HL-60 (cell line): ENCODE data around the gene GRIK1.

ENCODE experiments used
- GABPA ChIP-seq: IDR thresholded peaks from 2 replicates; pipeline ENCODE4 v1.6.1; 2012; ENCODE audit warnings: low read depth
- POLR2AphosphoS5 ChIP-seq: IDR thresholded peaks from 2 replicates; pipeline ENCODE4 v1.6.1; 2012; ENCODE audit warnings: low read depth
- TF ChIP-seq, protein P1 (sequence below): IDR thresholded peaks from one replicate; pipeline ENCODE4 v1.5.1; 2011; ENCODE audit warnings: low read length, control low read depth, inconsistent platforms; ENCODE audit not compliant: insufficient read depth

DNA sequence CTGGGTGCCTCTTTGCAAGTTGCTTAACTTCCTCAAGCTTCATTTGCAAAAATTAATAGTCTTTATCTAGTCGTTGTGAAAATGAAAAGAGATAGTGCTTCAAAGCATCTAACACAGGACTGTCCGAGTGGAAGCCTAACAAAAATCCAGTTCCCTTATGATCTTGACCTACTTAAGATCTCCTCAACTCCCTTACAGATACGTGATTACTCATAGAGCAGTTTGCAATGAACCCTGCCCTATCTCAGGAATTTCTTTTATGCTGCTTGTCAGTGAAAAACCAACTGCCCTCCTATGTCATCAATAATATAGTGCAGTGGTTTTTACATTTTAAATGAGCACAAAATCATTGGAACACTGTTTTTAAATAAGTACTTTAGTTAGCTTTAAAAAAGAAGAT, 326.8 kb downstream of the GRIK1 start:
- TF ChIP-seq, protein P1, sequence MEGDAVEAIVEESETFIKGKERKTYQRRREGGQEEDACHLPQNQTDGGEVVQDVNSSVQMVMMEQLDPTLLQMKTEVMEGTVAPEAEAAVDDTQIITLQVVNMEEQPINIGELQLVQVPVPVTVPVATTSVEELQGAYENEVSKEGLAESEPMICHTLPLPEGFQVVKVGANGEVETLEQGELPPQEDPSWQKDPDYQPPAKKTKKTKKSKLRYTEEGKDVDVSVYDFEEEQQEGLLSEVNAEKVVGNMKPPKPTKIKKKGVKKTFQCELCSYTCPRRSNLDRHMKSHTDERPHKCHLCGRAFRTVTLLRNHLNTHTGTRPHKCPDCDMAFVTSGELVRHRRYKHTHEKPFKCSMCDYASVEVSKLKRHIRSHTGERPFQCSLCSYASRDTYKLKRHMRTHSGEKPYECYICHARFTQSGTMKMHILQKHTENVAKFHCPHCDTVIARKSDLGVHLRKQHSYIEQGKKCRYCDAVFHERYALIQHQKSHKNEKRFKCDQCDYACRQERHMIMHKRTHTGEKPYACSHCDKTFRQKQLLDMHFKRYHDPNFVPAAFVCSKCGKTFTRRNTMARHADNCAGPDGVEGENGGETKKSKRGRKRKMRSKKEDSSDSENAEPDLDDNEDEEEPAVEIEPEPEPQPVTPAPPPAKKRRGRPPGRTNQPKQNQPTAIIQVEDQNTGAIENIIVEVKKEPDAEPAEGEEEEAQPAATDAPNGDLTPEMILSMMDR: no peak
- TF ChIP-seq POLR2AphosphoS5 (no peak), GABPA (no peak)
